Ishikawa (cell line): ENCODE results near the gene IKZF4.

Source experiments
- CEBPB ChIP-seq: IDR thresholded peaks from 2 replicates; pipeline ENCODE4 v1.6.1; 2012
- EGR1 ChIP-seq: IDR thresholded peaks from 2 replicates; pipeline ENCODE4 v1.6.1; 2012
- EP300 ChIP-seq: IDR thresholded peaks from 2 replicates; pipeline ENCODE4 v1.6.1; 2012; ENCODE audit warnings: borderline replicate concordance
- FOXM1 ChIP-seq: IDR thresholded peaks from 2 replicates; pipeline ENCODE4 v1.6.1; 2012; ENCODE audit warnings: low read depth, borderline replicate concordance
- MAX ChIP-seq: IDR thresholded peaks from 2 replicates; pipeline ENCODE4 v1.6.1; 2012
- NFIC ChIP-seq: IDR thresholded peaks from 2 replicates; pipeline ENCODE4 v1.6.1; 2012
- RAD21 ChIP-seq: IDR thresholded peaks from 2 replicates; pipeline ENCODE4 v1.6.1; 2012; ENCODE audit warnings: low read depth
- REST ChIP-seq: IDR thresholded peaks from 2 replicates; pipeline ENCODE4 v1.6.1; 2012; ENCODE audit warnings: low read depth, mild to moderate bottlenecking
- TAF1 ChIP-seq: IDR thresholded peaks from 2 replicates; pipeline ENCODE4 v1.6.1; 2012; ENCODE audit warnings: low read depth, mild to moderate bottlenecking
- TCF12 ChIP-seq: IDR thresholded peaks from 2 replicates; pipeline ENCODE4 v1.6.1; 2012; ENCODE audit warnings: low read depth
- YY1 ChIP-seq: IDR thresholded peaks from 2 replicates; pipeline ENCODE4 v1.6.1; 2012; ENCODE audit warnings: low read depth
- ZBTB7A ChIP-seq: IDR thresholded peaks from 2 replicates; pipeline ENCODE4 v1.6.1; 2012; ENCODE audit warnings: low read depth

GRCh38 chr12:56078427-56078826, 57.6 kb downstream of the IKZF4 start:
- TF ChIP-seq CEBPB (no peak), EP300 (no peak), EGR1 (no peak), REST (no peak), TAF1 (no peak), FOXM1 (no peak), RAD21 (no peak), MAX (no peak), YY1 (no peak), TCF12 (no peak), NFIC (no peak), ZBTB7A (no peak)
